RPMI8226 (cell line): ENCODE results near the gene RAB40B.

Experiments
- DNase-seq: peaks from one replicate; pipeline ENCODE4 v3.0.0-alpha.2; 2015

RAB40B gene

DNA sequence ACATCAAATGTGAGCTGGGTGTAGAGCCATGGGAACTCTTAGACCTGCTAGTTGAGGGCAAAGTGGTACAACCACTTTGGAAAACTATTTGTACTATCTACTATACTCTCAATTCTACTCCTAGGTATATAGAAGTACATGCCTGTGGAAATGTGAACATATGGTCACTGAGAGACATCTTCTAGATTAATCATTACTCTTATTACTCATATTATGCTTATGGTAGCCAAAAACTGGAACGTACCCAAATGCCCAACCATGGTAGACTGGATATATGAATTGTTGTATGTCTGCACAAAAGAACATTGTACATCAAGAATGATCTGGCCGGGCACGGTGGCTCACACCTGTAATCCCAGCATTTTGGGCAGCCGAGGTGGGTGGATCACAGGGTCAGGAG is 53.0 kb downstream of the RAB40B start:
- no peak for DNase-seq

DNA sequence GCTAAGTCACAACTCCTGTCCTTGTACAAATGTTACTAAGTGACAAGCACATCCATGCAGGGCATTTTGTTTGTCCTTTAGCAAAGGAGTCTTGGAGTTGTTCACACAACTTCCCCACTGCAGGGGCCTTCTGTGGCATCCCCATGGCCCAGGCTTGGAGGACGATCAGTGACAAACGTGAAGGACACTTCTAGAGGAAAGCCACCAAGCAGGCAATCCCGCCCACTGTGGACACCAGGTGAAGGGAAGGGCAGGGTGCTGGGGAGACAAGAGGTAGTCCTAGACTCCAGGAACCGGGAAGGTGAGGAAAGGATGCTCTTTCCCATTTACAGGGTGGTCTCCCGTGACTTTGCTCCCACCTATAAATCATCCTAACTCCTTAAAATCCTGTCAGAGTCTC is 54.4 kb downstream of the RAB40B start:
- DNase-seq: no peak

DNA sequence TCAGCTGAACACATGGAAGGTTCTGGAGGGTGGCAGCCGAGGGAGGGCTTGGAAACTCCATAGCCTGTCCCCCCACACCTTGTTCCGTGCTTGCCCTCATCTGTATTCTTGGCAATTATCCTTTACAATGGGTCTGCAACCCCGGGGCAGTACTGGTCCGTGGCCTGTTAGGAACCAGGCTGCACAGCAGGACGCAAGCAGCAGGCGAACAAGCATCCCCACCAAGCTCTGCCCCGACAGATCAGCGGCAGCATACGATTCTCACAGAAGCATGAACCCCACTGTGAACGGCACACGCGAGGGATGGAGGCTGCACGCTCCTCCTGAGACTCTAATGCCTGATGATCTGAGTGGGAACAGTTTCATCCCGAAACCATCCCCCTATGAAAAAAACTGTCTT is 56.5 kb downstream of the RAB40B start:
- no peak for DNase-seq

DNA sequence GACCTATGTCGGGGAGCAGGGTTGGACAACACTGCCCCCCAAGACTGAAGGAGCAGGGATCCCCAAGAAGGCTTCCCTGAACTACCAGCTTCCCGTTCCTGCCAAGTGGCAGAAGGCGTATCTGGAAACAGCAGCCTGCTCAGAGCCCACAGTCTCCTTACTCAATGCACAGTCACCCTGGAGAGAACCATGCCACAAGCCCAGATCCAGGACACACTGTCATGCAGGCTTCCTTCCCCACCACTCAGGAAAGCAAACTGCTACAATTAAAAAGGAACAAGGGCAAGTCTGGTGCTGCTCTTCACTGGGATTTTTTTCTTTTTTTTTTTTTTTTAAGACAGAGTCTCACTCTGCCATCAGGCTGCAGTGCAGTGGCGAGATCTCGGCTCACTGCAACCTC is 58.5 kb downstream of the RAB40B start:
- DNase-seq: no peak

GRCh38 chr17:82639628-82640027 is 58.9 kb downstream of the RAB40B start:
- no peak for DNase-seq

DNA sequence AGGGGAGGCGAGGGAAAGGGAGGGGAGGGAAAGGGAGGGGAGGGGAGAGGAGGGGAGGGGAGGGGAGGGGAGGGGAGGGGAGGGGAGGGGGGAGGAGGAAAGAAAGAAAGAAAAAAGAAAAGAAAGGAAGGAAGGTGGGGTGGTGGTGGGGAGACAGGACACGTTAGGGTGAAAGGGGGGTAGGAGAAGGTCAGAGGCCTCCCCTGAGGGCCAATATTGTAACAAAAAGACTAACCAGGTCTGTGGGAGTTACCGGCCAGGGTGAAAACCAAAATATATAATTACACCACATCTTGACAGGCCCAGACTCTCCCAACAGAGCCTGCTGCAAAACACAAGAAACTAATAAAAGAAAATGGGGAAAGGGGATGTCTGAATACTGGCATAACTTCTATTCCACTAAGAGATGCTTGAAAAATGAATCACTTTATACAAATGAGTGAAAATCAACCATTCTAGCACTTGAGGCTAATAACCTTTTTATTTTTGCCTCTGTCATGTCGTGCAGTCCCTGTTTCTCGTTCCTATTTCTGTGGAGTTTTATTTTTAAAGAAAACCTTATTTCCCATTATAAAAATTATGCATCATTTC is 60.2 kb downstream of the RAB40B start:
- DNase-seq: no peak

DNA sequence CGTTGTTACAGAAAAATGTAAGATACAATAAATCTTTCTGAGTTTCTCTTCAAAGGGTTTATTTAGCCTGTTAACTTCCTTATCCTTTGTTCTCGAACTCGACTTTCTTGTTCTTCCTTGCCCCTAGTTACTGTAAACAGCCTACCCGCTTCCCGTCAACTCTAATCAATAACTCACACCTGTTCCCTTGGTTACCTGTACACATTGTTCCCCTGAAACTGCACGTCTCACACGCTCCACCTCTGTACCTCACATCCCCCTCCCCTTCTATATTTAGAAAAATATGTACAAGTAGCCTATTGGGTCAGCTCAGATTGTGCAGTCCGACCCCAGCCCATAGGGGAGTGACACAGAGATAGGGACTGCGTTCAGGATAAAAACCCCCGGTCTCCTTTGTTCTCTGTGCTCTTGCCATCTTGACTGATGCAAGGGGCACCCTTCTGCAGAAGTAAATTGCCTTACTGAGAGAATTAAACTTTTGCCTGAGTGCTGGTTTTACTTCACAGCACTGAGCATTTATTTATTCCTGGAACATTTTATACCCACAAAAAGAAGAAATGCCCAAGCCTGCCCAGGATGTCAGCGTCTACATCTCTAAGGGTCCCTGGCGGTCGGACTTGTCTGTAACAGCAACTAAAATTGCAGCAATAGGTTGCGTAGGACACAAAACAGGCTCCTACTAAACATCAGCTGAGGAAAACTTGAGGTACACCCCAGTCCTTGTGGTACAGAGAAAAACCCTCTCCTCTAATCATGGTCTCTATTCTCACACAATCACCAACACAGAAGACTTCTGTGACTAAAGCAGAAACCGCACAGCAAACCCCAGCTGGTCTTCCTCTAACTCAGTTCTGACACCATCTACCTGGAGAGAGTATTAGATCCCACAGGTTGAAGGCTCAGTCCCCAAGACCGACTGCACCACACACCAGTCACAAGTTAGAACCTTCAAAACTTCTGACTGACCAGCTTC is 61.6 kb downstream of the RAB40B start:
- no peak for DNase-seq

DNA sequence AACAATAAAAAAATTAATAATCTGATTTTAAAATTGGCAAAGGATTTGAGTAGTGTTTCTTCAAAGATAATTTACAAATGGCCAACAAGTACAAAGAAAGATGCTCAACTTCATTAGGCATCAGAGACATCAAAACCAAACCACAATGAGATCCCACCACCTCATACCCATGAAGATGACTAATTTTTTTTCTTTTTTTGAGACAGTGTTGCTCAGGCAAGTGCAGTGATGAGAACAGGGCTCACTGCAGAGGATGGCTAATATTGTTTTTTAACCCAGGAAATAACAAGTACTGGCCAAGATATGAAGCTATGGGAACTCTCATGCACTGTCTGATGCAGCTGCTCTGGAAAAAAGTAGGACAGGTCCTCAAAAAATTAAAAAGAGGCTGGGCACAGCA is 65.2 kb downstream of the RAB40B start:
- no peak for DNase-seq

- DNase-seq: no peak
These were observed 66.0 kb downstream of the RAB40B start for GRCh38 chr17:82632451-82632850.

DNA sequence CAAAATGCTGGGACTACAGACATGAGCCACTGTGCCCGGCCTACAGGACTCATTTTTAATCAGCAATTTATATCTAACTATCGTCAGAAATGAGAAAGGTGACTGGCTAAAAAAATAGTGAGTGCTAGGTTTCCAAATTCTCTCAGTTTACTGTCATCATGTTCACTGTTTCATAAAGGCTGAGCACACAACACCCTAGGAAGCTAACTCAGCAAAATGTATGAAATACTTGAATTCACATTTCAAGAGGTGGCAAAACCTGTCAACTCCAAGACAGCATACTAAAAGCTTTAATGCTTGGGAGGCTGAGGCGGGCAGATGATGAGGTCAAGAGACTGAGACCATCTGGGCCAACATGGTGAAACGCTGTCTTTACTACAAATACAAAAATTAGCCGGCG is 67.0 kb downstream of the RAB40B start:
- DNase-seq: no peak

DNA sequence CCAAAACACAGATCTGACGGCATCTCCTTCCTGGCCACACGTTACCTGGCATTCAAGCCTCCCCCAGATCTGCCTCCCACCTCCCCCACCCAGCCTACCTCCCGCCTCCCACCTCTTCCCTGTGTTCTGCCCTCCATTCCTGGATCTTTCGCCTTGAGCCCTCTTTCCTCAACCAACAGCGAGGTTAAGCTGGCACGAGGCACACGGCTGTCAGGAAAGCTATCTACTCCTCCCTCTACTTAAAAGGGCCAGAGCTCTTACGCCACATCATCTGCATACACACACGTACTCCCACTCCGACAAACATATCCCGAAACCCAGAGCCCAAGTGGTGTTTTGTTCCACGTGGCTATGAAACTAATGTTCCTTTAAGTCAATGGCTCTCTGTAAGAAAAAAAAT is 68.3 kb downstream of the RAB40B start:
- DNase-seq: no peak

DNA sequence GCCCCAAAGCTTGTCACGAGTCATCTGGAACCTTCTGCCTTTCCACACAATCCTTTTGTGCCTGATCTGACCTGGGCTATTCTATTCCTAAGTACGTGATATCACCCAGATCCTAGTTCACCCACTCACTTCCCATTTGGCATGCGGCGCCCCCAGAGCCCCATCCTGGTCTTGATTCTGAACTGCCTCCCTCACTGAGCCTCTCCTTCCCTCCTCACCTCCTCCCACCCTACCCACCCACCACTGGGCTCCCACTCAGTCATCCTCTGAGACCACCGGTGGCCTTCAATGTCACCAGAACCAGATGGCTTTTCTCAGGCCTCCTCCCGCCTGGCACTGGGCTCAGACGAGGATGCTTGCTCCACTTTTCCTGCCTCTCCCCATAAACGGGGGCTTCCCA is 68.8 kb downstream of the RAB40B start:
- no peak for DNase-seq

- DNase-seq: no peak
These were observed 71.1 kb downstream of the RAB40B start for GRCh38 chr17:82627405-82627804.

DNA sequence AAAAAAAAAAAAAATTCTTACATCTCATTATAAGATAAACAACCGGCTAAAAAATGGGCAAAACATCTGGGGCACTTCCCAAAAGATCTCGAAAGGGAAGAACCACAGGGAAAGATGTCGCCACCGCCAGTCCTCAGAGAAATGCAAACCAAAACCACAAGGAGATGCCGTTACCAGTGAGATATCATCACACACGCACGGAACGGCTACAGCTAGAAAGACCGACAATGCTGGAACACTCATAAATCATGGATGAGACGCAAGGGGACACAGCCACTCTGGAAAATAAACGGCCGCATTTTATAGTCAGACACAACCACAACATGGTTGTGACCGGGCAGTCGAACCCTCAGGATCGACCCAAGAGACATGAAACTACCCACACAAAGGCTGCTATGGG is 74.8 kb downstream of the RAB40B start:
- DNase-seq: no peak

GRCh38 chr17:82619641-82620040 is 78.9 kb downstream of the RAB40B start:
- no peak for DNase-seq

DNA sequence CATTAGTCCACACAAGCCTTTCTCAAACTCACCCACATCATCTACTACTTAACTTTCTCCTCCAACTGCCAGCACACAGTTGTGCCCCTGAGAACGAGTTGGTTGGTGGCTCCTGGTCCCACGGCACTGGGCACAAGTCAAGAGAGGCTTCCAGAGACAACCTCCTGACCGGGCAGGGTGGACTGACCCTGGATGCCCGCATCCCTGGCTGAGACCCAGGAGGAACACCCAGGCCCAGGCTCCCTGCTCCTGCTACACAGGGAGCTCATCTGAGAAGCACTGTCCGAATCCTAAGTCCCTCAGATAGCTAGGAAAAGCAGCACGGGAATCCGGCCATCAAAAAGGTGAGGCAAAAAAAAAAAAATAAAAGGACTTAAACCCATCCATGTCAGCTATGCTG is 79.3 kb downstream of the RAB40B start:
- no peak for DNase-seq

DNA sequence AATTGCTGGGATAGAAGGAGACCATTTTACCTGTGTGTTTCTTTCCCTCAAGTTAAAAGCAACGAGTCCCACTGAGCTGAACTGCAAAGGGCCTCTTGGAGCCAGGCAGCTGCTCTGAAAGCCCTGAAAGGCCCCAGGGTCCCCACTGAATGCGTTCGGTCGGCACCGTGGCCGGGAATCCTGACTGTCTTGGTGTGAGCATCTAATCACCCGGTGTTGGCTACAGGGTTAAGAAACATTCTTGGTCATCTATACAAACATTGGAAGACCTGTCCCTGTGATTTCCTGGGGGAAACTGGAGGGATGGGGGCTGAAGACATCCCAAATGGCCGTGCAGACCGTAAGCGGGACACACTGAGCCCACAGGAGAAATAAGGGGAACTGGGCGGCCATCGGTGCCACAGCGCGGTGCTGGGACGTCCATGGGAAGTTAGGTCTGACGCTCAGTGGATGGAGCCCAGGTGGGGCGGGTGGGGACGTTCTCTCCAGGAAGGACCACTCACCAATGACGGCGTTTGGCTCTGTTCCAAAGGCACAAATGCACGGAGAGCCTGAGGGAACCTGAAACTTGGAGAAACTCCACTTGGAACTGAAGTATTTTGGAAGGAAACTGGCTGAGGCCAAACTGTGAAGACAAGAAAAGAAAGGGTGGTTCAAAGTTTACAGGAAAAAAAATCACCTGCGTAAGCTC is 82.3 kb downstream of the RAB40B start:
- DNase-seq: no peak

DNA sequence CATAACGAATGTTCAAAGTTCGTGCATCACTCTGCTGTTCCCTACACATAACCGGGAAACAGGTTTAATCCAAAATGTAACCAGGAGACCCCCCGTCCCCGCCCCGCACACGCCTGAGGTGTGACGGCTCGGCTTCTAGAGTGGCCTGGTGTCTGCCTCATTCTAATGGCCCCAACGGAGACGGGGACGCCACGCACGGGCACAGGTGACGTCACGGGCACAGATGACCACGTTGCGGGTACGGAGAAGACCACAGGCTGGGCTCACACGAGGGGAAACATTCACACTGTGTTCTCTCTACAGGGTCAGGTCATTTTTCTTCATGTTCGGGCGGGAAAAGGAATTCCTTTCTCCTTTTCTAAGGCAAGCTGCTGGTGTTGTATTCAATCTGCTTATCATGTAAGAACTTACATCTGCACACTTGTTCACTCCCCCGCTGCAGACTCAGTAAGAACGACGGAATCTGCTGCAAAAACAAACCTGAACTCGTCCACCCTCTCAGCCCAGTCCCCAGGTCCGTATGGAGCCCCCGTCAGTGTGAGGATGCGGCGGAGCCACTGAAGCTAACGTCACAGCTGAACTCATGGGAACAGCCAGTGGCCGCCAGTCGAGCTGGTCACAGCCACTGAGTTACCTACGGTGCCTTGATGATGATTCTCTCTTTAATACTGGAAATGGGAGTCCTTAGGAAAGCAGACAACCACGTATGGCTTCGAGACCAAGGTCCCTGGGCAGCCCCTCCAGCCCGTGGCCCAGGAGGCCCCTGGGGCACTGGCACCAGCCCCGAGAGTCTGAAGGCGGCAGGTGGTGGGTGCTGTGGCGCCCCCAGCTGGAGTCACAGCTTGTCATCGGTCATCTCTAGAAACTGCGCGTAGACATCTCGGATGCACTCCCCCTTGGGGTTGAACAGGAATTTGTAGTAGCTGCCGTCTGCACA is 83.1 kb downstream of the RAB40B start:
- no peak for DNase-seq

- DNase-seq: no peak
These were observed 84.3 kb downstream of the RAB40B start for GRCh38 chr17:82614095-82614631.

GRCh38 chr17:82613283-82614094 is 85.0 kb downstream of the RAB40B start:
- no peak for DNase-seq
